CD4-positive, alpha-beta T cell (primary cell): ENCODE data around the gene PCDH12. TPM values are rescaled to one million over a fixed set of nuclear protein-coding genes. Genes with fewer than 3 reads are reported as not detected.

ENCODE experiments used
- ATAC-seq: fragments of 200-7000 bp; cut with Tn5 transposase; one replicate; pipeline ENCODE4 v1.10.0; 2022; ENCODE audit warnings: mild to moderate bottlenecking; ENCODE audit not compliant: poor library complexity
- CTCF ChIA-PET: fragments of 350-600 bp; sonication (Branson Sonifier 250); formaldehyde crosslinking; loops from one replicate; lab custom pipeline; 2021; ENCODE audit warnings: antibody characterized with exemption, inconsistent platforms; lab: Charles Lee
- POLR2A ChIA-PET: fragments of 350-600 bp; sonication (Branson Sonifier 250); formaldehyde crosslinking; loops from one replicate; lab custom pipeline; 2021; ENCODE audit warnings: antibody characterized with exemption, inconsistent platforms; lab: Charles Lee
- DNase-seq, 14 experiments: peaks; one replicate each; pipeline ENCODE4 v3.0.0-alpha.2; 2013 to 2020; ENCODE audit warnings: mixed read lengths in 2 of 14
- H3K27ac ChIP-seq, 2 donors: one replicate each; pipeline versions ENCODE4 v1.5.1 to v1.7.0; 2013; ENCODE audit warnings: low read length in 2 of 2, low read depth in 1 of 2, mild to moderate bottlenecking in 1 of 2
- H3K27me3 ChIP-seq, 2 experiments: 1 replicate in 1 of 2; 2 replicates in 1 of 2; pipeline versions ENCODE4 v1.6.1 to v1.7.0; 2013; ENCODE audit warnings: low read length in 2 of 2, control low read depth in 1 of 2, mild to moderate bottlenecking in 1 of 2, moderate library complexity in 1 of 2; ENCODE audit not compliant: insufficient read depth in 2 of 2, control insufficient read depth in 1 of 2
- H3K36me3 ChIP-seq: one replicate; pipeline ENCODE4 v1.6.1; 2013; ENCODE audit warnings: low read length, control low read depth; ENCODE audit not compliant: insufficient read depth
- H3K4me1 ChIP-seq: one replicate; pipeline ENCODE4 v1.6.1; 2013; ENCODE audit warnings: low read length, control low read depth; ENCODE audit not compliant: insufficient read depth
- H3K4me3 ChIP-seq: one replicate; pipeline ENCODE4 v1.5.1; 2013; ENCODE audit warnings: mild to moderate bottlenecking, low read length, moderate library complexity
- H3K9me3 ChIP-seq, 2 experiments: 1 replicate in 1 of 2; 2 replicates in 1 of 2; pipeline versions ENCODE4 v1.6.1 to v1.7.0; 2013; ENCODE audit warnings: low read length in 2 of 2, mild to moderate bottlenecking in 2 of 2, control low read depth in 1 of 2, moderate library complexity in 1 of 2; ENCODE audit not compliant: control insufficient read depth in 1 of 2, insufficient read depth in 1 of 2
- H3K27ac Mint-ChIP-seq: one replicate; pipeline ENCODE4 v1.8.0; 2020; ENCODE audit warnings: mixed read lengths
- H3K27me3 Mint-ChIP-seq: one replicate; pipeline ENCODE4 v1.8.0; 2021; ENCODE audit warnings: mixed read lengths
- H3K36me3 Mint-ChIP-seq: one replicate; pipeline ENCODE4 v1.8.0; 2021; ENCODE audit warnings: low read depth, mixed read lengths
- H3K4me1 Mint-ChIP-seq: one replicate; pipeline ENCODE4 v1.8.0; 2021; ENCODE audit warnings: low read depth, mixed read lengths
- H3K4me3 Mint-ChIP-seq: one replicate; pipeline ENCODE4 v1.8.0; 2020; ENCODE audit warnings: mild to moderate bottlenecking, mixed read lengths
- H3K9me3 Mint-ChIP-seq: one replicate; pipeline ENCODE4 v1.8.0; 2020; ENCODE audit warnings: mixed read lengths
- CTCF ChIP-seq: fragments of 200-600 bp; IDR thresholded peaks from one replicate; pipeline ENCODE4 v1.8.0; 2022; ENCODE audit warnings: antibody characterized with exemption, mild to moderate bottlenecking
- intact Hi-C, 2 experiments: fragments of 100-400 bp; cut with DNase I in 1 of 2; cut with micrococcal nuclease in 1 of 2; formaldehyde crosslinking; loops; one replicate each; pipeline versions ENCODE4 v1.15.1 to v1.9.0; 2023 to 2025; cut with DNase I, micrococcal nuclease
- total RNA-seq, 174 experiments: library from RNA in 2 of 174; stranded (reverse) in 2 of 174; gene quantifications; one replicate each; pipeline ENCODE4 v1.2.3 and lab custom pipeline; 2021 to 2026

Gene PCDH12
- total RNA-seq, 2 experiments from 2014 or later = not detected

- DNase-seq (no peak), ATAC-seq (no peak)
- TF ChIP-seq CTCF = no peak
- Mint-ChIP-seq H3K27ac (no peak overlapping the region), H3K9me3 (no peaks in the 10 kb centered on the region), H3K36me3 (peaks cover 11% of the 10 kb centered on the region), H3K4me3 (no peak overlapping the region), H3K27me3 (no peaks in the 10 kb centered on the region), H3K4me1 (no peaks in the 10 kb centered on the region)
- H3K27me3 ChIP-seq = no peaks in the 10 kb centered on the region
- ChIA-PET CTCF (interaction anchor here (1.4 to 3.2 kb wide), 2 partner anchors 16 to 25 kb away, joined by 3 to 15 read pairs; partner anchors contain the start of gene RNF14), POLR2A (interaction anchor here (1.7 kb wide), 1 partner anchor 16 kb away, joined by 7 read pairs; no protein-coding TSS in a partner anchor)
- H3K27ac ChIP-seq = no peak overlapping the region
- intact Hi-C loops = no loop called here
- H3K4me3 ChIP-seq = no peak overlapping the region
- H3K4me1 ChIP-seq = no peaks in the 10 kb centered on the region
- H3K36me3 ChIP-seq = peaks cover 10% of the 10 kb centered on the region
- no peaks in the 10 kb centered on the region for H3K9me3 ChIP-seq
Measured at GRCh38 chr5:141944076-141944475, 13.9 kb downstream of the PCDH12 start.

GRCh38 chr5:141942185-141942857, 15.7 kb downstream of the PCDH12 start:
- H3K27me3 Mint-ChIP-seq = no peaks in the 10 kb centered on the region
- H3K36me3 Mint-ChIP-seq = peaks cover 23% of the 10 kb centered on the region
- DNase-seq (no peak), ATAC-seq (no peak)
- peaks cover 22% of the 10 kb centered on the region for H3K36me3 ChIP-seq
- no peak for TF ChIP-seq CTCF
- CTCF ChIA-PET = interaction anchor here (1.3 to 3.2 kb wide), 2 partner anchors 18 to 63 kb away, joined by 3 to 15 read pairs; no protein-coding TSS in a partner anchor
- POLR2A ChIA-PET = interaction anchor here (0.7 kb wide), 1 partner anchor 27 kb away, joined by 3 read pairs; the partner anchor contains the start of gene RNF14
- intact Hi-C loops = no loop called here
- no peaks in the 10 kb centered on the region for H3K4me1 Mint-ChIP-seq
- H3K27ac ChIP-seq = no peak overlapping the region
- H3K4me1 ChIP-seq = no peaks in the 10 kb centered on the region
- H3K4me3 Mint-ChIP-seq = no peak overlapping the region
- no peak overlapping the region for H3K4me3 ChIP-seq
- no peaks in the 10 kb centered on the region for H3K27me3 ChIP-seq
- H3K27ac Mint-ChIP-seq = peak overlapping the region; percentile 23
- H3K9me3 ChIP-seq = no peaks in the 10 kb centered on the region
- no peaks in the 10 kb centered on the region for H3K9me3 Mint-ChIP-seq

- no peaks in the 10 kb centered on the region for H3K4me1 ChIP-seq
- no peak for DNase-seq
- H3K4me3 ChIP-seq = no peak overlapping the region
- H3K36me3 Mint-ChIP-seq = peaks cover 27% of the 10 kb centered on the region
- no peaks in the 10 kb centered on the region for H3K4me1 Mint-ChIP-seq
- peaks cover 27% of the 10 kb centered on the region for H3K36me3 ChIP-seq
- peak overlapping the region; percentile 23 for H3K27ac Mint-ChIP-seq
- no peak overlapping the region for H3K4me3 Mint-ChIP-seq
- H3K27me3 Mint-ChIP-seq = no peaks in the 10 kb centered on the region
- ChIA-PET POLR2A (interaction anchor here (0.7 to 2.3 kb wide), 2 partner anchors 19 to 27 kb away, joined by 3 to 8 read pairs; partner anchors contain the start of gene RNF14), CTCF (interaction anchor here (1.3 to 3.2 kb wide), 2 partner anchors 19 to 63 kb away, joined by 3 to 15 read pairs; no protein-coding TSS in a partner anchor)
- TF ChIP-seq CTCF = no peak
- H3K27me3 ChIP-seq = no peaks in the 10 kb centered on the region
- no peaks in the 10 kb centered on the region for H3K9me3 ChIP-seq
- no peak overlapping the region for H3K27ac ChIP-seq
- intact Hi-C loops = no loop called here
- ATAC-seq = no peak
- no peaks in the 10 kb centered on the region for H3K9me3 Mint-ChIP-seq
Measured at GRCh38 chr5:141941779-141942178, 16.2 kb downstream of the PCDH12 start.
